ENCODE results near the gene TMEM220. TPM values are rescaled to one million over a fixed set of nuclear protein-coding genes. Genes with fewer than 3 reads are reported as not detected.

The TMEM220 gene
- total RNA-seq, 1 experiment from 2014 or later, result not detected

DNA sequence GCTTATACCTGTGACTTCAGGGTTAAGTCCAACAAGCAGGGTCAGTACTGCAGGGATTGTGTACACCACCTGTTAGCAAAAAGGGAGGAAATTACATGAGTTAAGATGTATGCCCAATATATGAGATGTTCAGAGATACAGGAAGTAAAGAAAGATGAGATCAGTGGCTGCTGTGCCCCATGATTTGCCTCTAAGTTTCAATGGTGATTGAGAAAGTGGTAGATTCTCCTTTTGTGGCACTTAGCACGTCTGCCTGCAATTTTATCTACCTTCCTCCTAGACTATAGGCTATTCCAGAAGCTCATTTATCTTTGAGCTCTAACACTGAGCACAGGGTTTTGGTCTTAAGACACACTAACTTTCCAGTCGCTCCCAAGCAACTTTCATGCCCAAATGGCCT lies 3.6 kb downstream of the TMEM220 start:
- Histone ChIP-seq H3K27ac (ENCODE audit: low read depth, low read length) (no peak overlapping the region), H3K9me2 (ENCODE audit: insufficient read depth) (no peaks in the 10 kb centered on the region), H3K27me3 (ENCODE audit: insufficient read depth, low read length) (no peaks in the 10 kb centered on the region), H3K9me3 (ENCODE audit: control insufficient read depth in 1 of 2, insufficient read depth in 1 of 2, low read depth in 1 of 2, low read length in 2 of 2) (no peaks in the 10 kb centered on the region), H3K4me2 (ENCODE audit: low read length) (no peak overlapping the region), H3K4me1 (ENCODE audit: control insufficient read depth in 1 of 2, insufficient read depth in 2 of 2, low read length in 2 of 2) (no peaks in the 10 kb centered on the region), H3K79me2 (ENCODE audit: insufficient read depth, low read length) (no peaks in the 10 kb centered on the region), H2AFZ (ENCODE audit: low read depth, low read length, poor library complexity, severe bottlenecking) (no peak overlapping the region), H4K20me1 (ENCODE audit: insufficient read depth) (no peaks in the 10 kb centered on the region), H3K4me3 (replicated peaks in 1 of 2; ENCODE audit: low read depth in 1 of 2, low read length in 2 of 2) (no peak overlapping the region), H3K36me3 (ENCODE audit: control insufficient read depth in 1 of 2, insufficient read depth in 2 of 2, low read length in 2 of 2) (no peaks in the 10 kb centered on the region), H3K9ac (ENCODE audit: low read length) (no peak overlapping the region)
- DNase-seq (ENCODE audit: low read depth, low spot score), result no peak
- no peak for TF ChIP-seq TCF7L2 (IDR thresholded peaks at IDR 0.05; ENCODE audit: borderline replicate concordance, extremely low read depth, insufficient read depth, insufficient read length)
- TF ChIP-seq ZFX (IDR thresholded peaks at IDR 0.05), result no peak
- TF ChIP-seq, protein P1, sequence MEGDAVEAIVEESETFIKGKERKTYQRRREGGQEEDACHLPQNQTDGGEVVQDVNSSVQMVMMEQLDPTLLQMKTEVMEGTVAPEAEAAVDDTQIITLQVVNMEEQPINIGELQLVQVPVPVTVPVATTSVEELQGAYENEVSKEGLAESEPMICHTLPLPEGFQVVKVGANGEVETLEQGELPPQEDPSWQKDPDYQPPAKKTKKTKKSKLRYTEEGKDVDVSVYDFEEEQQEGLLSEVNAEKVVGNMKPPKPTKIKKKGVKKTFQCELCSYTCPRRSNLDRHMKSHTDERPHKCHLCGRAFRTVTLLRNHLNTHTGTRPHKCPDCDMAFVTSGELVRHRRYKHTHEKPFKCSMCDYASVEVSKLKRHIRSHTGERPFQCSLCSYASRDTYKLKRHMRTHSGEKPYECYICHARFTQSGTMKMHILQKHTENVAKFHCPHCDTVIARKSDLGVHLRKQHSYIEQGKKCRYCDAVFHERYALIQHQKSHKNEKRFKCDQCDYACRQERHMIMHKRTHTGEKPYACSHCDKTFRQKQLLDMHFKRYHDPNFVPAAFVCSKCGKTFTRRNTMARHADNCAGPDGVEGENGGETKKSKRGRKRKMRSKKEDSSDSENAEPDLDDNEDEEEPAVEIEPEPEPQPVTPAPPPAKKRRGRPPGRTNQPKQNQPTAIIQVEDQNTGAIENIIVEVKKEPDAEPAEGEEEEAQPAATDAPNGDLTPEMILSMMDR (IDR thresholded peaks at IDR 0.05 in 2 of 3, conservative IDR thresholded peaks at IDR 0.05 in 1 of 3; ENCODE audit: borderline replicate concordance in 1 of 3, insufficient read depth in 1 of 3, low read depth in 2 of 3, low read length in 2 of 3), result no peak
- no peak for TF ChIP-seq CEBPB (IDR thresholded peaks at IDR 0.05; ENCODE audit: low read depth)
- TF ChIP-seq EZH2phosphoT487 (IDR thresholded peaks at IDR 0.05; ENCODE audit: borderline replicate concordance), result no peak
- no peak for TF ChIP-seq SIN3A (IDR thresholded peaks at IDR 0.05; ENCODE audit: low read depth)
- no peak for TF ChIP-seq SRF (IDR thresholded peaks at IDR 0.05; ENCODE audit: low read depth)
- no peak for TF ChIP-seq JUND (IDR thresholded peaks at IDR 0.05)
- TF ChIP-seq, protein P2, sequence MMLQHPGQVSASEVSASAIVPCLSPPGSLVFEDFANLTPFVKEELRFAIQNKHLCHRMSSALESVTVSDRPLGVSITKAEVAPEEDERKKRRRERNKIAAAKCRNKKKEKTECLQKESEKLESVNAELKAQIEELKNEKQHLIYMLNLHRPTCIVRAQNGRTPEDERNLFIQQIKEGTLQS (IDR thresholded peaks at IDR 0.05), result no peak
- TF ChIP-seq POLR2AphosphoS5 (IDR thresholded peaks at IDR 0.05; ENCODE audit: low read depth, low read length), result no peak
- TF ChIP-seq YY1 (IDR thresholded peaks at IDR 0.05; ENCODE audit: extremely low read depth, insufficient replicate concordance, low read depth, low read length), result no peak
- no peak for TF ChIP-seq EZH2 (IDR thresholded peaks at IDR 0.05)
- ATAC-seq, result no peak
- CTCF ChIA-PET, result no interaction called here
- RAD21 ChIA-PET (ENCODE audit: low non-redundant PET in 1 of 2, low total read pairs in 2 of 2, uncharacterized antibody in 2 of 2, unreplicated experiment in 2 of 2), result interaction anchor here in 1 of 2 experiments (0.6 kb wide), 1 partner anchor 119 kb away, joined by 3 read pairs; no protein-coding TSS in a partner anchor
- POLR2A ChIA-PET, result no interaction called here
- BruUV-seq (replicated peaks), result no TSS peak
- intact Hi-C loops (cut with micrococcal nuclease), result no loop called here
